ENCODE data around the gene ZC3HAV1. TPM values are rescaled to one million over a fixed set of nuclear protein-coding genes. Genes with fewer than 3 reads are reported as not detected.

ZC3HAV1 gene
- total and polyA plus RNA-seq, 10 of the 15 experiments (the other 5 are each of a cell fraction or from before 2014, with no cell fraction given) = 18.5 to 55.3 (median 44.7) TPM

GRCh38 chr7:139109188-139109982, at the start of gene ZC3HAV1 (continued):
- TF ChIP-seq POLR2AphosphoS2 (IDR thresholded peaks at IDR 0.05; ENCODE audit: low read depth, low read length) (peak; percentile 80), YY1 (IDR thresholded peaks at IDR 0.05; ENCODE audit: low read depth, low read length) (peak; percentile 67), MLLT1 (IDR thresholded peaks at IDR 0.05) (0 out of 2 replicates have a peak, but pooled peaks have one; percentile 67), NFYA (IDR thresholded peaks at IDR 0.05; ENCODE audit: borderline replicate concordance, low read depth, low read length) (no peak), CTCF (IDR thresholded peaks at IDR 0.05 in 2 of 3, conservative IDR thresholded peaks at IDR 0.05 in 1 of 3; ENCODE audit: control insufficient read depth in 2 of 3, extremely low read depth in 1 of 3, insufficient read depth in 1 of 3, low read depth in 3 of 3, low read length in 3 of 3) (0 out of 6 replicates have a peak, but pooled peaks of 1 of the 3 experiments have one; percentile 15), NFIC (IDR thresholded peaks at IDR 0.05; ENCODE audit: low read depth, low read length) (no peak), EGR1 (IDR thresholded peaks at IDR 0.05; ENCODE audit: borderline replicate concordance in 1 of 2, low read depth in 2 of 2, low read length in 2 of 2) (peak in 1 of 2 experiments; percentile 73; a peak in 1 of 3 replicates), NR2F1 (conservative IDR thresholded peaks at IDR 0.05) (peak; percentile 87), TARDBP (IDR thresholded peaks at IDR 0.05; ENCODE audit: borderline replicate concordance) (0 out of 2 replicates have a peak, but pooled peaks have one; percentile 55), TCF12 (IDR thresholded peaks at IDR 0.05; ENCODE audit: low read depth, low read length) (0 out of 2 replicates have a peak, but pooled peaks have one; percentile 11), SPI1 (IDR thresholded peaks at IDR 0.05; ENCODE audit: borderline replicate concordance, insufficient read depth, low read depth, low read length) (no peak), CUX1 (IDR thresholded peaks at IDR 0.05; ENCODE audit: insufficient replicate concordance, low read depth, low read length) (peak; percentile 25), NBN (IDR thresholded peaks at IDR 0.05) (peak; percentile 40; the same call in 1 of the 2 replicates), ZNF384 (IDR thresholded peaks at IDR 0.05; ENCODE audit: borderline replicate concordance, low read depth, low read length) (no peak), POLR2A (IDR thresholded peaks at IDR 0.05; ENCODE audit: low read depth, low read length) (peak; percentile 80), ZBTB4 (CRISPR knock-in tag; IDR thresholded peaks at IDR 0.05) (no peak), DPF2 (IDR thresholded peaks at IDR 0.05) (no peak; the same call in none of the 2 replicates)

Data from GM12878 (cell line).